Smooth muscle cell of the brain vasculature (primary cell): ENCODE measurements around the gene PCDHGC3.
"Not testable (repeated sequence)": the region's sequence is repeated elsewhere in the genome, so short reads cannot be mapped to it uniquely, and the experiment has no call there.

ENCODE experiments used
- DNase-seq: peaks from one replicate; pipeline ENCODE4 v3.0.0-alpha.2; 2012; ENCODE audit warnings: low read depth, low spot score

PCDHGC3 gene

GRCh38 chr5:141475625-141476131 is at the start of gene PCDHGC3:
Gene PCDHGC3 (plus strand): TSS chr5:141475966. CDS start chr5:141476117, 151 bp downstream.
- peak; percentile 88 for DNase-seq

- DNase-seq, result no peak
Measured at GRCh38 chr5:141427783-141428426, 47.9 kb upstream of the PCDHGC3 start.

- no peak for DNase-seq
Measured at GRCh38 chr5:141430332-141431113, 45.2 kb upstream of the PCDHGC3 start, which contains the start of gene PCDHGA12. Gene PCDHGA12 (plus strand): TSS chr5:141430507. CDS start chr5:141430760, 253 bp downstream.

- DNase-seq, result no peak
Measured at GRCh38 chr5:141431286-141431685, 44.5 kb upstream of the PCDHGC3 start.

GRCh38 chr5:141432308-141432707 is 43.5 kb upstream of the PCDHGC3 start:
- DNase-seq, result not testable (repeated sequence)

- DNase-seq, result not testable (repeated sequence)
Measured at GRCh38 chr5:141432726-141433125, 43.0 kb upstream of the PCDHGC3 start.

GRCh38 chr5:141434006-141434405 is 41.8 kb upstream of the PCDHGC3 start:
- no peak for DNase-seq

GRCh38 chr5:141437221-141437620 is 38.5 kb upstream of the PCDHGC3 start:
- DNase-seq, result no peak

GRCh38 chr5:141439411-141440141 is 36.2 kb upstream of the PCDHGC3 start:
- no peak for DNase-seq

GRCh38 chr5:141440341-141440740 is 35.4 kb upstream of the PCDHGC3 start:
- no peak for DNase-seq

GRCh38 chr5:141441571-141442170 is 34.1 kb upstream of the PCDHGC3 start:
- no peak for DNase-seq

- no peak for DNase-seq
Measured at GRCh38 chr5:141465351-141465750, 10.4 kb upstream of the PCDHGC3 start.

GRCh38 chr5:141476132-141476911 is 556 bp downstream of the PCDHGC3 start:
- DNase-seq, result peak; percentile 52

- no peak for DNase-seq
Measured at GRCh38 chr5:141477044-141477575, 1.3 kb downstream of the PCDHGC3 start.

GRCh38 chr5:141477815-141478214 is 2.0 kb downstream of the PCDHGC3 start:
- no peak for DNase-seq

GRCh38 chr5:141478321-141478945 is 2.7 kb downstream of the PCDHGC3 start:
- DNase-seq, result no peak

- no peak for DNase-seq
Measured at GRCh38 chr5:141479776-141480175, 4.0 kb downstream of the PCDHGC3 start.

GRCh38 chr5:141483902-141484301 is 8.1 kb downstream of the PCDHGC3 start:
- no peak for DNase-seq

- no peak for DNase-seq
Measured at GRCh38 chr5:141484310-141484640, 8.5 kb downstream of the PCDHGC3 start.

GRCh38 chr5:141484641-141485311 is 9.0 kb downstream of the PCDHGC3 start, which contains the start of gene PCDHGC4:
Gene PCDHGC4 (plus strand): TSS chr5:141485030. CDS start chr5:141485174, 144 bp downstream.
- DNase-seq, result no peak
